NCI-H446 treated with DMSO at 0.1 percent for 48 hours (cell line): ENCODE results near the gene PHF12.
"Not testable (repeated sequence)": the region's sequence is repeated elsewhere in the genome, so short reads cannot be mapped to it uniquely, and the experiment has no call there.

Experiments
- DNase-seq: peaks from one replicate; lab custom pipeline; 2025; lab: John Stamatoyannopoulos, UW

PHF12 gene

DNA sequence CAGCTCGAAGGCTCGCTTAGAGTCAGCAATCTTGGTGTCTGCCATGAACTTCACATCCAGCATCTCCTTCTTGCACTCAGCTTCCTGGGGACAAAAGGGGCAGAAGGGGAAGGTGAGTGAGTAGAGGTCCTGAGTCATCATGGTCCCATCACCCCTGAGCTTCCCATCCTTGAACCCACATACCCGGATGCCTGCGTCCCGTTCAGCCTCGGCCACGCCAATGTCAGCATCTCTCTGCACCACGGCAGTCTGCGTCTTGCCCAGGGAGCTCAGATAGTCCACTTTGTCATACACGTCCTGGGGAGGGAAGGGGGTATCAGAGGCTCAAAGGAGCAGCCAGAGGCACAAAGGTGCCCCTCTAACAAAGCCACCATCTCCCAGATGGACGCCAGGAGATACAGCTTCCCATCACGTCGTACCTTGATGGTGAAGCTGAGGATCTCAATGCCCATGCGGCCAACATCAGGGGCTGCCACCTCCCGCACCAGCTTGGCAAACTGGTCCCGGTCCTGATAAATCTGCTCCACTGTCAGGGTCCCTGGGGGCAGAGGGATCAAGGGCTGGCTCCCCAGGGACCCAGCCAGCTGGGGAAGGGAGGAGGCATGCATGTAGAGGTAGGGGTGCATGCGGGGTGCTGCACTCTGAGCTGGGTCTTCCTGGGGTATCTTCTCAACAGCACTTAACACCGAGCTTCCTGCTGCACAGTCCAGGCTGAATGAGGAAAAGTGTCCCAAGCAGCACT is 69.0 kb downstream of the PHF12 start:
- DNase-seq = no peak

DNA sequence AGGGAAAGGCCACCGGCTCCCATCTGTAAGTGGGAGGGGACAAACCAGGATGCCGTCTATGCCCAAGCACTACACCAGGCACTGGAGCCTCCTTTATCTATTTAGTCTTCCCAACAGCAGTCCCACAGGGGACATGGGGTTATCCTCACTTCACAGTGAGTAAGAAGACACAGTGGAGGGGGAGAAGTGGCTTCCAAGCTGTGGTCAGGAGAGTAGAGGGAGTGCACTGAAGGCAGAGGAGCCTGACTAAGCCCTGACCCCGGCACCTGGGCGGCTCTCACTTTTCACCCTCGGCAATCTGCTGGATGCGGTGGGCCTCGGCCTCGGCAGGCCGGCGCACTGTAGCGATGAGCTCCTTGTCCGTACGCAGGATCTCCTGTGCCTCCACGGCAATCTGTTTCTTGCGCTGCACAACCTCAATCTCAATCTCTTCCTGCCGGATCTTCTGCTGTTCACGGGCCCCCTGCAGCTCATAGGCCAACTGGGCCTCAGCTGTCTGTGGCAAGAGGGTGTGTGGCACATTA is 69.7 kb downstream of the PHF12 start:
- DNase-seq = no peak

DNA sequence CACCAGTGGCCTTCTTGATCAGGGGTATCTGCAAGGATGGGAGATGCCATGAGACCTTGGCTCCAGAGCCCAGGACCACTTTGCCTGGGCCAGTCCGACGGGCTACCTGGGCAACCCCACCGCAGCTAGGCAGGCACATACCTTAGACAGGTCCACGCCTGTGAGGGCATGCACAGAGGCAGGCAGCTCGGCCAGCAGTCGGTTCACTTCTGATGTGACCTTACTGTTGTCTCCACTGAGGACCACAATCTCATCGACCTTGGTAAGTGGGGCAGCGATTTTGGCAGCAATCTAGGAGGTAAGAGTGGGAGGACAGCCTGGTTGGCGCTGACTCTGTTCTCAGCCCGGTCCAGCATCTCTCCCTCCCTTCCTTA is 70.8 kb downstream of the PHF12 start:
- no peak for DNase-seq

DNA sequence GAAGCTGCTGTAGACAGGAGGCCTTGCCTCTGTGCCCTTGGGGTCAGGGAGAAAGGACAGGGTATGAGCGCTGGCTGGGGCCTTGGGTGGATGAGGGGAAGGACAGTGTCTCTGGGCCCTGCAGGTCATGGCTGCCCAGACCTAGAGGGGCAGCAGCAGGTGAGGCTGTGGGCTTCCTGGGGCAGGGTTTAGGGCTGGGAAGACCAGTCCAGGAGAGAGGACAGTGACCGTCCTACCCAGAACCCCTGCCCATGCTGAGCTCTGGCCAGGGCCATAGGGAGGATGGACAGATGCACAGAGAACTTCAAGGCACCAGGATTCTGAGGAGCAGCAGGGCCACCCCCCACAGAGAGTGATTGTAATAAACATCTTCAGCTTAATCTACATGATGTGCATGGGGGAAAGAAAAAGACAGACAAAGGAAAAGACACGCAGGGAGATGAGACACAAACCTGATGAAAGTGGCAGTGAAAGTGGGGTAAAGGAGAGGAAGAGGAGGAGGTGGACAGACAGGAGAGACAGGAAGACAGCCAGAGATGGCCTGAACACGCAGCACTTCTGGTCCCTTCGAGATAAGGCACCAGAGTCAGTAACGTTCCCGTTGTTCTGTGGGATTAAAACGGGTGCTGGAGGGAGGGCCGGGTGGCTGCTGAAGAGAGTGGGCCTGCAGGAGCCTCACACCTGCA is 71.3 kb downstream of the PHF12 start:
- no peak for DNase-seq

DNA sequence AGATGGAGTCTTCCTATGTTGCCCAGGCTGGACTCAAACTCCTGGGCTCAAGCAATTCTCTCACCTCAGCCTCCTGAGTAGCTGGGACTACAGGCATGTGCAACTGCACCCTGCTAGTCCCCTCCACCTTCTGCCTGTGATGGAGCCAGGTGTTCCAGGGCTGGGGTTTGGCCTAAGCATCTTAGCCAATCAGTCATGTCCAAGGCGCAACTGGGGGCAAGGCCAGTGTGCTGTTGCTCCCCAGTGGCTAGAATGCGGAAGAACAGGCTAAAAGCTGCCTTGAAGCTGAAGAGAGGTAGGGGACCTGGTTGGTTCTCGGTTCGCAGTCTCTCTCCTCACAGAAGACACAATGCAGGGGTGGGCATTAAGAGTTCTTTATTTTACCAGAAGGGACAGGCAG is 72.3 kb downstream of the PHF12 start:
- DNase-seq = no peak

DNA sequence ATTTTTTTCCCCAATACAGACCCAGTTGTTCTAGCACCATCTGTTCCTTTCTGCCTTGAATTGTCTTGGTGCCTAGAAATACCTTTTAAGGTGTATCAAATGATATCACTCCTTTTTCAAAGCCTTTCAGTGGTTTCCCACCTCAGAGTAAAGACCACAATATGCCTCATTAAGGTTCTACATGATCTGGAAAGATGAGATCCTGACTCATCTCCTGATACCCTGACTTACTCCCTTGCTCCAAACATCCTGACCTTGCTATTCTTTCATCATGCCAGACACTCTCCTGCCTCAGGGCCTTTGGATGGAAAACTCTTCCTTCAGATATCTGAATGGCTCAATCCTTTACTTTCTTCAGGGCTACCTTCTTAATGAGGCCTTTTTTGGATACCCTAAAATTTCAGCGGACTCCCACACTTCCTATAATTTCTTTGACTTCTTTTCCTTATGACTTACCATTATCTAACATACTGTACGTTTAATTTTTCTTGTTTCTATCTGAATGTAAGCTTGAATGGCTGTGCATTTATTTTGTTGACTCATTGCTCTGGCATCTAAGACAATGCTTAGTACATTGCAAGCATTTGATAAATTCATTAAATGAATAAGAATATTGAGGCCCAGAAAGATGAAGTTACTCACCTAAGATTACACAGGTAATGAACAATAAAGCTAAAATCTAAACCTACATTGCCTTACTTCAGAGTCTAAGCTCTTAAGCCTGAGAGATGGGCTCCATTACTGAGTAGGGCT is 73.0 kb downstream of the PHF12 start:
- DNase-seq = no peak

DNA sequence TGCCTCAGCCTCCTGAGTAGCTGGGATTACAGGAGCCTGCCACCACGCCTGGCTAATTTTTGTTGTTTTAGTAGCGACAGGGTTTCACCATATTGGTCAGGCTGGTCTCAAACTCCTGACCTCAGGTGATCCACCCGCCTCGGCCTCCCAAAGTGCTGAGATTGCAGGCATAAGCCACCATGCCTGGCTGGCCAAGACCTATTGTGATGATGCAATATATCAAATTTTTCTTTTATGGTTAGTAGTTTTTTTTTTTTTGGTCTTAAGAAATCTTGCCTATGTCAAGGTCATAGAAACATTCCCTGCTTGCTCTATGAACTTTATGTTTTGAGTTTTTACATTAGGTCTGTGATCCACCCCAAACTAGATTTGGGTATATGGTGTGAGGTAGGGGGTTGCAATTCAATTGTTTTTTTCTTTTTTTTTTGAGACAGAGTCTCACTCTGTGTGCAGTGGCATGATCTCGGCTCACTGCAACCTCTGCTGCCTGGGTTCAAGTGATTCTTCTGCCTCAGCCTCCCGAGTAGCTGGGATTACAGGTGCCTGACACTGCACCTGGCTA is 74.1 kb downstream of the PHF12 start:
- DNase-seq = not testable (repeated sequence)

DNA sequence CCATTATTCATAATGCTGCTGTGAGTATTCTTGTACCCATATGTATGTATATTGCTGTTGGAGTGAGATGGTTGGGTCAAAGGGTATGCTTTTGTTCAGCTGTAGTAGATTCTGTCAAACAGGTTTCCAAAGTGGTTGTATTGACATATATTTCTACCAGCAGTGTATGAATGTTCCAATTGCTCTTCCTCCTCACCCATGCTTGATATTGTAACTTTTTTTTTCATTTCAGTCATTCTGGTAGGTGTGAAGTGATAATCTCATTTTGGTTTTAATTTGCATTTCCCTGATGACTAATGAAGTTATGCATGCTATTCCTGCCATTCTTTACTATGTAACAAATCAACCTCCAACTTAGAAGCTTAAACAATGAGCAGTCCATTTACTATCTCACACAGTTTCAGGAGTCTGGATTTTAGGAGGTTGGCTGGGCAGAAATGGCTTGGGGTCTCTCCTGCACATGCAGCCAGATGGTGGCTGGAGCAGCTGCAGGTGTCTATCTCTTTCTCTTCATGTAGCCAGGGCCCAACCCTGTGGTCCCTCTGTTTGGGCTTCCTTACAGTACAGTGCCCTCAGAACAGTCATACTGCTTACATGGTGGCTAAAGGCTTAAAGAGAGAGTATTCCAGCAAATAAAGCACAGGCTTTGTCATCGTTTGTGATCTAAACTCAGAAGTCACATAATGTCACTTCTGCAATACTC is 75.3 kb downstream of the PHF12 start:
- no peak for DNase-seq

DNA sequence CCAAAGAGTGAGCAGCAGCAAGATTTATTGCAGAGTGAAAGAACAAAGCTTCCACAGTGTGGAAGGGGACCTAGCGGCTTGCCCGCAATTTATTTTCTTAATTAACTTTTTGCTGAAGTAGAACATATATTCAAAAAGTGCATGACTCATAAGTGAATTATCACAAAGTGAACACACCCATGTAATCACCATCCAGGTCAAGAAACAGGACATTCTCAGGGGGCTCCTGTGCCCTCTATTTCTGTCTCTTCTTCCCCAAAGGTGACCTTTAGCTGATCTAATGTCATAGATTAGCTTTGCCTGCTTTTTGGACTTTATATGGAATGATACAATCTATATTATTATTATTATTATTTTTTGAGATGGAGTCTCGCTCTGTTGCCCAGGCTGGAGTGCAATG is 76.6 kb downstream of the PHF12 start:
- DNase-seq = no peak

DNA sequence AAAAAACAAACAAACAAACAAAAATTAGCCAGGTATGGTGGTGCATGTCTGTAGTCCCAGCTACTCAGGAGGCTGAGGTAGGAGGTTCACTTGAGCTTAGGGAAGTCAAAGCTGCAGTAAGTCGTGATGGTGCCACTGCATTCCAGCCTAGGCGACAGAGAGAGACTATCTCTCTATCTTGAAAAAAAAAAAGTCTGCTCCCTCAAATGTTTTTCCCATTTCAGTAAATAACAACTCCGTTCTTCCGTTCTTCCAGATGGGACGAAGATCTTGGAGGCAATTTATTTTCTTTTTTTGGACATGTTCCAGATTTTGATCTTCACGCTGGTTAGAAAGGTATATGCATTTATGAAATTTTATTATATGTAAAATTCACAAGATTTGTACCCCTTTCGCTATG is 77.5 kb downstream of the PHF12 start:
- DNase-seq = no peak

DNA sequence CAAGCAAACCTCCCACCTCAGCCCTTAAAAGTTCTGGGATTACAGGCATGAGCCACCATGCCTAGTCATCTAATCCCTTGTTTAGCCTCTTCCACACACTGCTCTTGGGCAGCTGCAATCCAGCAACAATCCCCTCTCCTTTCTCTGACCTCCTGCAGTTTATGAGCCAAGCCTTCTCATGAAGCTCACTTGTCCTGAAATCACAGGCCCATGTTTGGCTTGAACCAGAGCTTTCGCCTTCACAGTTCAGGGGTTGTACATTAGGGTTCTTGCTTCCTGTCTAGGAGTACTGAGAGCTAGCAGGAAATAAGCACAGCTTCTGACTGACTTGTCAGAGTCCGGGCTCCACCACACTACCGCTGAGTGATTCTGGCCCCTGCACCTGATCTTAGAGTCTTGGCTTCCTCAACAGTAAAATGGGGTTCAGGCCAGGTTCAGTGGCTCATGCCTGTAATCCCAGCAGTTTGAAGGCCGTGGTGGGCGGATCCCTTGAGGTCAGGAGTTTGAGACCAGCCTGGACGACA is 80.2 kb downstream of the PHF12 start:
- DNase-seq = no peak

DNA sequence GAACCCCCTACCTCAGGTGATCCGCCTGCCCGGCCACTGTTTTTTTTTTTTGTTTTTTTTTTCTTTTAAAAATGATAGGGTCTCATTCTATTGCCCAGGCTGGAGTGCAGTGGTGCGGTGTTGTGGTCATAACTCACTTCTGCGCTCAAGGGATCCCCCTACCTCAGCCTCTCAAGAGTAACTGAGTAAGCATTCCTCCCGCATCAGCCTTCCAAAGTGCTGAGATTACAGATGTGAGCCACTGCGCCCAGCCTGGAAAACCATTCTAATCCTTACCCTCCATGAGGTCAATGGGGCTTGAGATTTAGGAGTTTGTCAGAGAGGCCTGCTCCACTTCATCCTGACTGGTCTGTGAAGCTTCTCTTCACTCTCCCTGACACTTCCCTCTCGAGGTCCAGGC is 84.0 kb downstream of the PHF12 start:
- no peak for DNase-seq

DNA sequence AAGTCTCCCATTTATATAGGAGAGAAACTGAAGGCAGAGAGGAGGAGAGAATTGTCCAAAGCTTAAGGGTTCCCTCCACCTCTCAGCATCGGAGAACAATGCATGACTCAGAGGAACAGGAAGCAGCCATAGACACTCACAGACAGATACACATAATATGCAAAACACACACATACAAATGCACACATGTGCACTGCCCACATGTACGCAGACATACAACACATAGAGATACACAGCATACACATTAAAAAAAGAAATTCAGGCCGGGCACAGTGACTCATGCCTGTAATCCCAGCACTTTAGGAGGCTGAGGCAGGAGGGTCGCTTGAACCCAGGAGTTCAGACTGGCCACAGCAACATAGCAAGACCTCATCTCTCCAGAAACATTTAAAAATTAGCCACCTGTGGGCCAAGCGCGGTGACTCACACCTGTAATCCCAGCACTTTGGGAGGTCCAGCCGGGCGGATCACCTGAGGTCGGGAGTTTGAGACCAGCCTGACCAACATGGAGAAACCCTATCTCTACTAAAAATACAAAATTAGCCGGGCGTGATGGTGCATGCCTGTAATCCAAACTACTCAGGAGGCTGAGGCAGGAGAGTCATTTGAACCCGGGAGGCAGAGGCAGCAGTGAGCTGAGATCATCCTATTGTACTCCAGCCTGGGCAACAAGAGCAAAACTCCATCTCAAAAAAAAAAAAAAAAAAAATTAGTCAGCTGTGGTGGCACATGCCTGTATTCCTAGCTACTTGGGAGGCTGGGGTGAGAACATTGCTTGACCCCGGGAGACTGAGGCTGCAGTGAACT is 85.2 kb downstream of the PHF12 start:
- DNase-seq = no peak

DNA sequence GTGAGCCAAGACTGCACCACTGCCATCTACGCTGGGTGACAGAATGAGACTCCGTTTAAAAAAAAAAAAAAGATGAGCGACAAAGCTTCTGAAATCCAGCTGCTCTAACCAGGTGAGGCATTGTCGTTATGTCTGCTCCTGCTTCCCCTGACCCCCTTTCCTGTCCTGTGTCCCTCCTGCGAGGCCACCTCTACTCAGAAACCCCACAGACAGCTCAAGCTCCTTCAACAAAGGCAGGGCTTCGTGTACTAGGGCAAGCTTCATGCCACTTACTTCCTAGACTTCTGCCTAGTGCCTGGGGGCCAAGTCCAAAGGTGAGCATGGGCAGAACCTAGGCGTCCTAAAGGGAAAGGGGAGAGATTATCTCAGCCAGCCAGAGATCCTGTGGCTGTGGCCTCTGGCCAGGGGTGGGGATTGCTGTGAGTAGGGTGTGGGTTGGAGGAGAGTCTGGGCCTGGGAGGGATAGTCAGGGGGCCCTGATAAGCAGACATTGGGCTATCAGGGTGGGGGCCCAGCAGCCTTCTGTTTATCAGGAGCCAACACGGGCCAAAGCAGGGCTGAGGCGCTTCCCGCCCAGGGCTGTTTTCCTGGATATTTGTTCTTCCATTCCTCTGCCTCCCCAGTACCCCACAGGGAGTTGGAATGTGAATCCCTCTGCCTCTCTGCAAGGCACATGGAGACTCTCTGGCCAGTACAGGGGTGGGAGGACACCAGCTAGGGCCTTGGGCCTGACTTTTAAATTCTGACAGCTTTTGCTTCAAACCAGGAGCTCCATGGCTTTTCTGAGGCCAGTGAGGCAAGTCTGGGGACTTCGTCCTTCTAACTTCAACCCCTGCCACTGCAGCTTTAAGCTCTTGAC is 86.1 kb downstream of the PHF12 start:
- no peak for DNase-seq

DNA sequence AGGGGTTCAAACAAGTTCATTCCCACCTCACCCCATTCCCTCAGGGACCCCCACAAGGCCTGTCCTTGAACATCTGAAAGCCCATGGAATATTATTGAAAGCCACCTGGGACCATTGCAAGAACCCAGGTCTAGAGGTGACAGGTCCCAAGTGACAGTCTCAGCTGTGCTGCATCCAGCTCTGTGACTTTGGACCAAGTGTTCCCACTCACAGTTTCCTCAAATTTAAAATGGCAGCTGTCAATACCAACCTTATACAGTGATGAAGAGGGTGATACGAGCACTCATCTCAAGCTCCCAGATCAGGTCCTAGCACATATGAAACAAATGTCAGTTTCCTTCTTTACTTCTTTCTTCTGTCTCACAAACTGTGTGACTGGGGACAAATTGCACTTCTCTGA is 87.4 kb downstream of the PHF12 start:
- no peak for DNase-seq

DNA sequence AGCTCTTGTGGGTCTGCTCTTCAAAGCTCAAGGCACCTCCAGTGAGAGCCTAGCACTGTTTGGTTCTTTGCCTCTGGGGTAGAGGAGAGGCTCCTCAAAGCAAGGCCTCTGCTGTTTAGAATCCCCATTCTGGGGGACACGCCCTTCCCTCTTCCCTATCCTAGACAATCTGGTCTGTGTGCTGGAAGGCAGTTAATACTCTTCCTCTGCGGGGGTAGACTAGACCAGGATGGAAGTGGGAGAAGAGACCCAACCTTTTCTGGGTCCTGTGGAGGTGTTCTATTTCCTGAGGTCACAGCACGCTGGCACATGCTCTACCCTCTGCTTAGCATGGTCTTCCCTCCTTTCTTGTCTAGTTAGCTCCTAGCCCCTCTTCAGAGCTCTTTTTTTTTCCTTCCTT is 88.8 kb downstream of the PHF12 start:
- DNase-seq = no peak

DNA sequence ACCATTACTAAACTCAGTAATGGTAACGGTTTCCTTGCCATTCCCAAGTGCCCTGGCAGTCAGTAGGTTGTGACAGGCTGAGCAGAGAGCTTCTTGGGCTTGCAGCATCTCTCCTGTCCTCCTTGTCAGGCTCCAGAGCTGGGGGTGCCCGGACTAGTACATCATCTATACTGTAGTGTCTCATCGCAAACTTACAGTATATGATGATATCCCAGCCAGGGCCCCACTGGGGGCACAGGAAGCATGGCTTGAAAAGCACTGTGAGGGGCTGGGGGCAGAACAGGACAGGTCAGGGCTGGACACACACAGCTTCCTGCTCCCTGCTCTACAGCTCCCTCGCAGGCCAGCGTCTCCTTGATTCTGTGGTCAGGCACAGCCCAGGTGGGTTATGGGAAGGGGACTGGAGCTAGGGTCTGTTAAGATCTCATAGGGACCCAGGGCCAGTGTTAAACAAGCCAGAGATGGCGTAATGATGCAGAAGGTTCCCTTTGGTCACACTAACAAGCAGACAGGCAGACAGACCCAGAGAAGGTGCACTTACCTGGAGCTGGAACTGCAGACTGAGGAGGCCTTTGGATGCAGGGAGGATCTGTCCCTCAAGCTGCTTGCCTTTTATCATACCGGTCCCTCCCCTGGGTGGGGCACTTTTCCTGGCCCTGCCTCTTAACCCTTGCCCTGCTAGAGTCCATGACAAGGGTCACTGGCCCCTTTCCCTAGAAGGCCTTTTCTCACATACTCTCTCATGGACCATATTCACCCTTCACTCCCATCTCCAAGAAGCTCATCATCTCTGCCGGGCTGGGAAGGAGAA is 89.7 kb downstream of the PHF12 start:
- no peak for DNase-seq

DNA sequence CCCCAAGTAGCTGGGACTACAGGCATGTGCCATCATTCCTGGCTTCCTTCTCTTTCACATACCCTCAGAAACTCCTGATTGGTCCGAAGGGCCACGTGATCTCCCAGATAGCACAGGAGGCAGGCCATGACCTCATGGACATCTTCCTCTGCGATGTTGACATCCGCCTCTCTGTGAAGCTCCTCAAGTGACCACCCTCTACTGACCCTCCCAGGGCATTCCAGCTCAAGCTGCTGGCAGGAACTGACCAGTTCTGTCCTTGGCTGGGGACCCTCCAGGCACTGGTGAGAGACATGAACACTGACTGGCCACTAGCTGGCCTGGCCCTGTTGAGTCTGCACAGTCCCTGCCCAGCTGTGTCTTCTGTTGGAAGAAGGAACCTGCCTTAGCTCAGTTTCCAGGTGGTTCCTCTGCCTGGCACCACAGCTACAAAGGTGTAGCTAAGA is 90.9 kb downstream of the PHF12 start:
- DNase-seq = no peak

DNA sequence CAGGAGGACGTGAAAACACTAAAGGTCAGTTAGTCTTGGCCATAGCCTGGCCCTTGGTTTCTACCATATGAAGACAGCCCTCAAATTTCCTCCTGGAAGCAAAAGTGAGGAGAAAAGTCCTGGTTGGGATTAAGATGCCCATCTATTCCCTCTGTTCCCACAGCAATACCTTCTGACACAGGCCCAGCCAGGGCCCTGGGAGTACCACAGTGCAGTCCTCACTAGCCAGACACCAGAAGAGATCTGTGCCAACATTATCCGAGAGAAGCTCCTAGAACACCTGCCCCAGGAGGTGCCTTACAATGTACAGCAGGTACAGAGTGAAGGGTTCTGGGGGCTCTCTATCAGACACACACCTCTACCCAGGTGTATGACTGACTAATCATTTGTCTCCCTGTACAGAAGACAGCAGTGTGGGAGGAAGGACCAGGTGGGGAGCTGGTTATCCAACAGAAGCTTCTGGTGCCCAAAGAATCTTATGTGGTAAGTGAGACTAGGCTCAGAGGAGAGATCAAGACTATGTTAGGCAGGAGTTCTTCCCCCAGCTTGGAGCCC is 92.4 kb downstream of the PHF12 start:
- DNase-seq = no peak
